ENCODE measurements around the gene PCSK9. TPM values are rescaled to one million over a fixed set of nuclear protein-coding genes. Genes with fewer than 3 reads are reported as not detected.

PCSK9 gene
- polyA plus RNA-seq, 2 of the 4 experiments (the other 2 are of a cell fraction), result 1.7 to 7.3 TPM

DNA sequence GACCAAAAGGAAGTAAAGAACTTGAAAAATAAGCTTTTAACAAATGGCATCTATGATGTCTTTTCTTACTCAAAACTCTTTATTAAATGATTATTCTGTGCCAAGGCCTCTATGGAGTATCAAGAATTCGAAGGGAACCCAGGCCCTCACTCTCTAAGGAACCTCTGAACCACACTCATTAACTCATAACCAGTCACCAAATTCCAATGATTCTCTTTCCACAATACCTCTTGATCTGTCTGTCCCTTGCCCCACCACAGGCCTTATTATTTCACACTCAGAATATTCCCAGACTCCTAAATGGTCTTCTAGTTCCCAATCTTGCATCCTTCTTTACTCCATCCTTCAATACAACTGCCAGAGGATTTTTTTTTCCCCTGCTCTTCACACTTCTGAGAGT is 37.0 kb downstream of the PCSK9 start:
- no peak overlapping the region for H3K27ac ChIP-seq
- FAIRE-seq (no peak), ATAC-seq (no peak), DNase-seq (ENCODE audit: low read depth in 1 of 2, low spot score in 1 of 2) (no peak)
- TF ChIP-seq, protein P1, sequence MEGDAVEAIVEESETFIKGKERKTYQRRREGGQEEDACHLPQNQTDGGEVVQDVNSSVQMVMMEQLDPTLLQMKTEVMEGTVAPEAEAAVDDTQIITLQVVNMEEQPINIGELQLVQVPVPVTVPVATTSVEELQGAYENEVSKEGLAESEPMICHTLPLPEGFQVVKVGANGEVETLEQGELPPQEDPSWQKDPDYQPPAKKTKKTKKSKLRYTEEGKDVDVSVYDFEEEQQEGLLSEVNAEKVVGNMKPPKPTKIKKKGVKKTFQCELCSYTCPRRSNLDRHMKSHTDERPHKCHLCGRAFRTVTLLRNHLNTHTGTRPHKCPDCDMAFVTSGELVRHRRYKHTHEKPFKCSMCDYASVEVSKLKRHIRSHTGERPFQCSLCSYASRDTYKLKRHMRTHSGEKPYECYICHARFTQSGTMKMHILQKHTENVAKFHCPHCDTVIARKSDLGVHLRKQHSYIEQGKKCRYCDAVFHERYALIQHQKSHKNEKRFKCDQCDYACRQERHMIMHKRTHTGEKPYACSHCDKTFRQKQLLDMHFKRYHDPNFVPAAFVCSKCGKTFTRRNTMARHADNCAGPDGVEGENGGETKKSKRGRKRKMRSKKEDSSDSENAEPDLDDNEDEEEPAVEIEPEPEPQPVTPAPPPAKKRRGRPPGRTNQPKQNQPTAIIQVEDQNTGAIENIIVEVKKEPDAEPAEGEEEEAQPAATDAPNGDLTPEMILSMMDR (IDR thresholded peaks at IDR 0.05), result no peak
- TF ChIP-seq SMC3 (IDR thresholded peaks at IDR 0.05) (no peak), HOXB13 (CRISPR knock-in tag; IDR thresholded peaks at IDR 0.05; ENCODE audit: low read depth) (no peak), RCOR1 (IDR thresholded peaks at IDR 0.05; ENCODE audit: low read depth, low read length) (no peak), PHF8 (IDR thresholded peaks at IDR 0.05; ENCODE audit: borderline replicate concordance, low read depth) (no peak), HOXB5 (CRISPR knock-in tag; IDR thresholded peaks at IDR 0.05) (no peak), EHMT2 (IDR thresholded peaks at IDR 0.05; ENCODE audit: low read depth) (no peak), RAD21 (conservative IDR thresholded peaks at IDR 0.05 in 1 of 2, IDR thresholded peaks at IDR 0.05 in 1 of 2) (no peak), NFE2L2 (conservative IDR thresholded peaks at IDR 0.05; ENCODE audit: low read length) (no peak), POLR2A (IDR thresholded peaks at IDR 0.05; ENCODE audit: low read length) (no peak), NPAS2 (CRISPR knock-in tag; IDR thresholded peaks at IDR 0.05; ENCODE audit: borderline replicate concordance) (no peak), CEBPB (IDR thresholded peaks at IDR 0.05) (no peak), JUNB (IDR thresholded peaks at IDR 0.05) (no peak), RARB (CRISPR knock-in tag; IDR thresholded peaks at IDR 0.05) (no peak), BHLHE40 (IDR thresholded peaks at IDR 0.05; ENCODE audit: low read depth, low read length) (no peak), KDM5A (IDR thresholded peaks at IDR 0.05) (no peak)
- WGBS (ENCODE audit: missing lambda C conversion rate), result 88% methylated on average over 1 of the region's 1 CpG
- H3K4me1 ChIP-seq, result no peaks in the 10 kb centered on the region
- ChIA-PET CTCF (interaction anchor here (1.3 kb wide), 1 partner anchor 55 kb away, joined by 3 read pairs; no protein-coding TSS in a partner anchor), POLR2A (no interaction called here)
- H3K4me3 ChIP-seq, result no peak overlapping the region
- H3K4me2 ChIP-seq, result no peak overlapping the region
- H3K9me3 ChIP-seq, result no peaks in the 10 kb centered on the region

DNA sequence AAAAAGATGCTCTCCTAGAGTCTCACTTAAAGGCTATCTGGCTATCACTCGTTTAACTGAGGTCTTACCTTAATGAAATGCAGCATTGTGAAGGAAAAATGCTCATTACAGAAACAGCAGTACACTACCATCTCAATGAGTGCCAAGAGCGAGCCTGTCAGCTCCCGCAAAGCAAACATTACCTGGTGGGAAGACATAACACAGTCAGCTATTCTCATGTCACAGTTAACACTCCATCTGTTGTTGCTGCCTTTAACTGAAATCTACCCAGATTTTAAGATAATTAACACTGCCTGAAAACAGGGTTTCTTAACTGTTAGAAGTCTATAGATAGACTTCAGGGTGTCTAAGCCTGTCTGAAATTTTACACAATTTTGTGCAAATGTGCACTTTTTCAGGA is 39.1 kb downstream of the PCSK9 start:
- TF ChIP-seq KDM1A (IDR thresholded peaks at IDR 0.05; ENCODE audit: low read depth) (no peak), RFX5 (IDR thresholded peaks at IDR 0.05) (no peak), ZC3H11A (IDR thresholded peaks at IDR 0.05) (no peak), CBX2 (IDR thresholded peaks at IDR 0.05; ENCODE audit: borderline replicate concordance, low read depth) (no peak), EHMT2 (IDR thresholded peaks at IDR 0.05; ENCODE audit: low read depth) (no peak), CHD2 (IDR thresholded peaks at IDR 0.05; ENCODE audit: low read length, partially characterized antibody) (no peak), NFE2L2 (conservative IDR thresholded peaks at IDR 0.05; ENCODE audit: low read length) (no peak), MYC (IDR thresholded peaks at IDR 0.05; ENCODE audit: borderline replicate concordance, low read length) (no peak), MAFK (IDR thresholded peaks at IDR 0.05; ENCODE audit: partially characterized antibody) (no peak)
- TF ChIP-seq, protein P2, sequence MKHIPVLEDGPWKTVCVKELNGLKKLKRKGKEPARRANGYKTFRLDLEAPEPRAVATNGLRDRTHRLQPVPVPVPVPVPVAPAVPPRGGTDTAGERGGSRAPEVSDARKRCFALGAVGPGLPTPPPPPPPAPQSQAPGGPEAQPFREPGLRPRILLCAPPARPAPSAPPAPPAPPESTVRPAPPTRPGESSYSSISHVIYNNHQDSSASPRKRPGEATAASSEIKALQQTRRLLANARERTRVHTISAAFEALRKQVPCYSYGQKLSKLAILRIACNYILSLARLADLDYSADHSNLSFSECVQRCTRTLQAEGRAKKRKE (CRISPR knock-in tag; IDR thresholded peaks at IDR 0.05; ENCODE audit: low read depth), result no peak
- TF ChIP-seq, protein P3, sequence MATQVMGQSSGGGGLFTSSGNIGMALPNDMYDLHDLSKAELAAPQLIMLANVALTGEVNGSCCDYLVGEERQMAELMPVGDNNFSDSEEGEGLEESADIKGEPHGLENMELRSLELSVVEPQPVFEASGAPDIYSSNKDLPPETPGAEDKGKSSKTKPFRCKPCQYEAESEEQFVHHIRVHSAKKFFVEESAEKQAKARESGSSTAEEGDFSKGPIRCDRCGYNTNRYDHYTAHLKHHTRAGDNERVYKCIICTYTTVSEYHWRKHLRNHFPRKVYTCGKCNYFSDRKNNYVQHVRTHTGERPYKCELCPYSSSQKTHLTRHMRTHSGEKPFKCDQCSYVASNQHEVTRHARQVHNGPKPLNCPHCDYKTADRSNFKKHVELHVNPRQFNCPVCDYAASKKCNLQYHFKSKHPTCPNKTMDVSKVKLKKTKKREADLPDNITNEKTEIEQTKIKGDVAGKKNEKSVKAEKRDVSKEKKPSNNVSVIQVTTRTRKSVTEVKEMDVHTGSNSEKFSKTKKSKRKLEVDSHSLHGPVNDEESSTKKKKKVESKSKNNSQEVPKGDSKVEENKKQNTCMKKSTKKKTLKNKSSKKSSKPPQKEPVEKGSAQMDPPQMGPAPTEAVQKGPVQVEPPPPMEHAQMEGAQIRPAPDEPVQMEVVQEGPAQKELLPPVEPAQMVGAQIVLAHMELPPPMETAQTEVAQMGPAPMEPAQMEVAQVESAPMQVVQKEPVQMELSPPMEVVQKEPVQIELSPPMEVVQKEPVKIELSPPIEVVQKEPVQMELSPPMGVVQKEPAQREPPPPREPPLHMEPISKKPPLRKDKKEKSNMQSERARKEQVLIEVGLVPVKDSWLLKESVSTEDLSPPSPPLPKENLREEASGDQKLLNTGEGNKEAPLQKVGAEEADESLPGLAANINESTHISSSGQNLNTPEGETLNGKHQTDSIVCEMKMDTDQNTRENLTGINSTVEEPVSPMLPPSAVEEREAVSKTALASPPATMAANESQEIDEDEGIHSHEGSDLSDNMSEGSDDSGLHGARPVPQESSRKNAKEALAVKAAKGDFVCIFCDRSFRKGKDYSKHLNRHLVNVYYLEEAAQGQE (IDR thresholded peaks at IDR 0.05), result no peak
- TF ChIP-seq, protein P4, sequence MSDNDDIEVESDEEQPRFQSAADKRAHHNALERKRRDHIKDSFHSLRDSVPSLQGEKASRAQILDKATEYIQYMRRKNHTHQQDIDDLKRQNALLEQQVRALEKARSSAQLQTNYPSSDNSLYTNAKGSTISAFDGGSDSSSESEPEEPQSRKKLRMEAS (IDR thresholded peaks at IDR 0.05), result no peak
- TF ChIP-seq, protein P1 (IDR thresholded peaks at IDR 0.05), result no peak
- Histone ChIP-seq H3K9me3 (no peaks in the 10 kb centered on the region), H3K4me3 (no peak overlapping the region), H3K4me2 (no peak overlapping the region), H3K4me1 (no peaks in the 10 kb centered on the region), H3K27ac (no peak overlapping the region)
- ChIA-PET CTCF (interaction anchor here (0.6 to 1.2 kb wide), 2 partner anchors 184 to 199 kb away, joined by 3 read pairs; no protein-coding TSS in a partner anchor), POLR2A (no interaction called here)
- ATAC-seq, result no peak
- FAIRE-seq, result no peak
- DNase-seq (ENCODE audit: low read depth in 1 of 2, low spot score in 1 of 2), result no peak
- 96% methylated on average over 3 of the region's 3 CpGs for WGBS (ENCODE audit: missing lambda C conversion rate)

All from A549 (cell line).